Neural progenitor cell (in vitro differentiated cells): ENCODE measurements around the gene CCSER1. TPM values are rescaled to one million over a fixed set of nuclear protein-coding genes. Genes with fewer than 3 reads are reported as not detected.
"Not testable (repeated sequence)": the region's sequence is repeated elsewhere in the genome, so short reads cannot be mapped to it uniquely, and the experiment has no call there.

Experiments used
- DNase-seq: peaks from one replicate; pipeline ENCODE4 v3.0.0-alpha.2; 2016; ENCODE audit warnings: low spot score
- H2AFZ ChIP-seq: fragments of 200-600 bp; sonication (generic); replicated peaks from 2 replicates; pipeline ENCODE4 v1.6.1; 2016; ENCODE audit warnings: antibody characterized with exemption
- H3F3A ChIP-seq: fragments of 200-600 bp; sonication (generic); 2 replicates; pipeline ENCODE4 v1.6.1; 2016; ENCODE audit warnings: antibody characterized with exemption, low read depth
- H3K27ac ChIP-seq: fragments of 200-600 bp; sonication (generic); 2 replicates; pipeline ENCODE4 v1.5.1; 2016; ENCODE audit warnings: mild to moderate bottlenecking
- H3K27me3 ChIP-seq: fragments of 200-600 bp; sonication (generic); 2 replicates; pipeline ENCODE4 v1.6.1; 2016; ENCODE audit warnings: mild to moderate bottlenecking, moderate library complexity
- H3K36me3 ChIP-seq: fragments of 200-600 bp; sonication (generic); 2 replicates; pipeline ENCODE4 v1.5.1; 2016
- H3K4me1 ChIP-seq: fragments of 200-600 bp; sonication (generic); 2 replicates; pipeline ENCODE4 v1.6.1; 2016; ENCODE audit warnings: mixed run types
- H3K4me2 ChIP-seq: fragments of 200-600 bp; sonication (generic); 2 replicates; pipeline ENCODE4 v1.6.1; 2016
- H3K4me3 ChIP-seq: fragments of 200-600 bp; sonication (generic); 2 replicates; pipeline ENCODE4 v1.5.1; 2016
- H3K79me2 ChIP-seq: fragments of 200-600 bp; sonication (generic); 2 replicates; pipeline ENCODE4 v1.6.1; 2016; ENCODE audit warnings: low read depth
- H3K9ac ChIP-seq: fragments of 200-600 bp; sonication (generic); 2 replicates; pipeline ENCODE4 v1.6.1; 2016
- H3K9me3 ChIP-seq: fragments of 200-600 bp; sonication (generic); 2 replicates; pipeline ENCODE4 v1.5.1; 2016; ENCODE audit warnings: low read depth
- H4K20me1 ChIP-seq: fragments of 200-600 bp; sonication (generic); 2 replicates; pipeline ENCODE4 v1.6.1; 2016; ENCODE audit warnings: low read depth
- H3K27ac Mint-ChIP-seq: 3 replicates; pipeline ENCODE4 v1.8.0; 2021; ENCODE audit warnings: mixed read lengths
- H3K27me3 Mint-ChIP-seq: 2 replicates; pipeline ENCODE4 v1.8.0; 2022; ENCODE audit warnings: low read depth, mild to moderate bottlenecking, inconsistent platforms, moderate library complexity, mixed read lengths; ENCODE audit not compliant: insufficient read depth
- H3K36me3 Mint-ChIP-seq: 3 replicates; pipeline ENCODE4 v1.8.0; 2021; ENCODE audit warnings: mixed read lengths
- H3K4me1 Mint-ChIP-seq: 3 replicates; pipeline ENCODE4 v1.8.0; 2021; ENCODE audit warnings: mixed read lengths
- H3K4me3 Mint-ChIP-seq: 3 replicates; pipeline ENCODE4 v1.8.0; 2021; ENCODE audit warnings: mild to moderate bottlenecking, moderate library complexity, mixed read lengths
- H3K9me3 Mint-ChIP-seq: 3 replicates; pipeline ENCODE4 v1.8.0; 2020; ENCODE audit warnings: mixed read lengths
- CTCF ChIP-seq: fragments of 200-600 bp; sonication (generic); IDR thresholded peaks from 2 replicates; pipeline ENCODE4 v1.5.1; 2017; ENCODE audit warnings: antibody characterized with exemption, mild to moderate bottlenecking
- EZH2 ChIP-seq: fragments of 200-600 bp; sonication (generic); IDR thresholded peaks from 2 replicates; pipeline ENCODE4 v1.6.1; 2017; ENCODE audit warnings: antibody characterized with exemption, mild to moderate bottlenecking, moderate library complexity
- EZH2phosphoT487 ChIP-seq: fragments of 200-600 bp; sonication (generic); IDR thresholded peaks from 2 replicates; pipeline ENCODE4 v1.6.1; 2017; ENCODE audit warnings: antibody characterized with exemption
- total RNA-seq: library from RNA; depleted of rRNA; stranded (reverse); fragments of >200 nt; gene quantifications from 2 replicates; pipeline ENCODE4 v1.2.3, GENCODE V29; 2015; ENCODE audit warnings: low replicate concordance

CCSER1 gene
- total RNA-seq, 1 donor from 2014 or later = 0.77 TPM

GRCh38 chr4:91212211-91212610 lies 1085.0 kb downstream of the CCSER1 start:
- H3K9ac ChIP-seq = no peak overlapping the region
- no peak overlapping the region for H3K4me3 ChIP-seq
- peak; percentile 50 for DNase-seq
- H3K4me3 Mint-ChIP-seq = no peak overlapping the region
- TF ChIP-seq EZH2 (no peak), CTCF (no peak), EZH2phosphoT487 (no peak)
- H3K4me1 Mint-ChIP-seq = no peaks in the 10 kb centered on the region
- no peaks in the 10 kb centered on the region for H3K9me3 ChIP-seq
- H3F3A ChIP-seq = no peaks in the 10 kb centered on the region
- no peaks in the 10 kb centered on the region for H3K27me3 ChIP-seq
- H3K9me3 Mint-ChIP-seq = peaks cover 3% of the 10 kb centered on the region
- no peak overlapping the region for H3K27ac Mint-ChIP-seq
- H3K4me2 ChIP-seq = no peak overlapping the region
- no peak overlapping the region for H3K27ac ChIP-seq
- no peaks in the 10 kb centered on the region for H4K20me1 ChIP-seq
- peaks cover 12% of the 10 kb centered on the region for H3K4me1 ChIP-seq
- no peaks in the 10 kb centered on the region for H3K36me3 ChIP-seq
- H2AFZ ChIP-seq = no peak overlapping the region
- H3K27me3 Mint-ChIP-seq = no peaks in the 10 kb centered on the region
- no peaks in the 10 kb centered on the region for H3K79me2 ChIP-seq
- H3K36me3 Mint-ChIP-seq = no peaks in the 10 kb centered on the region

GRCh38 chr4:91217831-91218403 lies 1090.7 kb downstream of the CCSER1 start:
- DNase-seq, H3F3A ChIP-seq, H3K4me1 Mint-ChIP-seq, H3K27ac ChIP-seq, H3K36me3 Mint-ChIP-seq, H3K36me3 ChIP-seq, H3K4me2 ChIP-seq, H4K20me1 ChIP-seq, H3K27ac Mint-ChIP-seq, H3K4me3 Mint-ChIP-seq, H3K9ac ChIP-seq, H3K27me3 ChIP-seq, H3K9me3 ChIP-seq, H3K9me3 Mint-ChIP-seq, H3K79me2 ChIP-seq, H3K27me3 Mint-ChIP-seq, H2AFZ ChIP-seq, H3K4me1 ChIP-seq, H3K4me3 ChIP-seq: not testable (repeated sequence)

- Histone ChIP-seq H3K36me3 (no peaks in the 10 kb centered on the region), H4K20me1 (no peaks in the 10 kb centered on the region), H2AFZ (no peak overlapping the region), H3K4me2 (no peak overlapping the region), H3K79me2 (no peaks in the 10 kb centered on the region), H3K4me1 (no peaks in the 10 kb centered on the region), H3F3A (no peaks in the 10 kb centered on the region), H3K9me3 (no peaks in the 10 kb centered on the region), H3K4me3 (no peak overlapping the region), H3K27me3 (no peaks in the 10 kb centered on the region), H3K27ac (no peak overlapping the region), H3K9ac (no peak overlapping the region)
- H3K9me3 Mint-ChIP-seq = peaks cover 3% of the 10 kb centered on the region
- peaks cover 3% of the 10 kb centered on the region for H3K4me1 Mint-ChIP-seq
- no peak for TF ChIP-seq EZH2
- H3K27ac Mint-ChIP-seq = no peak overlapping the region
- no peaks in the 10 kb centered on the region for H3K27me3 Mint-ChIP-seq
- H3K4me3 Mint-ChIP-seq = no peak overlapping the region
- H3K36me3 Mint-ChIP-seq = no peaks in the 10 kb centered on the region
- no peak for DNase-seq
Measured at GRCh38 chr4:91220315-91220714, 1093.1 kb downstream of the CCSER1 start.

- H3K9me3 Mint-ChIP-seq = no peaks in the 10 kb centered on the region
- TF ChIP-seq EZH2 = no peak
- no peak for TF ChIP-seq CTCF
- no peak for TF ChIP-seq EZH2phosphoT487
- no peaks in the 10 kb centered on the region for H3K27me3 ChIP-seq
- H3K36me3 Mint-ChIP-seq = no peaks in the 10 kb centered on the region
- no peak overlapping the region for H3K4me3 Mint-ChIP-seq
- no peaks in the 10 kb centered on the region for H3K79me2 ChIP-seq
- no peaks in the 10 kb centered on the region for H3K27me3 Mint-ChIP-seq
- no peak overlapping the region for H3K4me3 ChIP-seq
- DNase-seq = no peak
- H3K9ac ChIP-seq = no peak overlapping the region
- H3K27ac Mint-ChIP-seq = no peak overlapping the region
- no peaks in the 10 kb centered on the region for H3K36me3 ChIP-seq
- H3K4me2 ChIP-seq = no peak overlapping the region
- no peaks in the 10 kb centered on the region for H3F3A ChIP-seq
- H3K27ac ChIP-seq = no peak overlapping the region
- peak overlapping the region; percentile 23 for H2AFZ ChIP-seq
- H3K9me3 ChIP-seq = no peaks in the 10 kb centered on the region
- peaks cover 3% of the 10 kb centered on the region for H3K4me1 Mint-ChIP-seq
- H3K4me1 ChIP-seq = no peaks in the 10 kb centered on the region
- H4K20me1 ChIP-seq = no peaks in the 10 kb centered on the region
Measured at GRCh38 chr4:91222014-91222413, 1094.8 kb downstream of the CCSER1 start.
